ENCODE results near the gene HSP90AB1. TPM values are rescaled to one million over a fixed set of nuclear protein-coding genes. Genes with fewer than 3 reads are reported as not detected.

HSP90AB1 gene
- total RNA-seq, 1 donor = 928 TPM

GRCh38 chr6:44269921-44270525 lies 23.1 kb downstream of the HSP90AB1 start, which contains the start of gene TMEM151B:
Gene TMEM151B (plus strand): TSS chr6:44270450. CDS start chr6:44270743, 293 bp downstream.
- peak within 1 kb of the TSS; percentile 9 for H3K4me3 ChIP-seq (ENCODE audit: low read depth, low read length)
- no peak for TF ChIP-seq CTCF (IDR thresholded peaks at IDR 0.05; ENCODE audit: insufficient read depth, low read depth, low read length)
- no peak for DNase-seq (ENCODE audit: low read depth)

DNA sequence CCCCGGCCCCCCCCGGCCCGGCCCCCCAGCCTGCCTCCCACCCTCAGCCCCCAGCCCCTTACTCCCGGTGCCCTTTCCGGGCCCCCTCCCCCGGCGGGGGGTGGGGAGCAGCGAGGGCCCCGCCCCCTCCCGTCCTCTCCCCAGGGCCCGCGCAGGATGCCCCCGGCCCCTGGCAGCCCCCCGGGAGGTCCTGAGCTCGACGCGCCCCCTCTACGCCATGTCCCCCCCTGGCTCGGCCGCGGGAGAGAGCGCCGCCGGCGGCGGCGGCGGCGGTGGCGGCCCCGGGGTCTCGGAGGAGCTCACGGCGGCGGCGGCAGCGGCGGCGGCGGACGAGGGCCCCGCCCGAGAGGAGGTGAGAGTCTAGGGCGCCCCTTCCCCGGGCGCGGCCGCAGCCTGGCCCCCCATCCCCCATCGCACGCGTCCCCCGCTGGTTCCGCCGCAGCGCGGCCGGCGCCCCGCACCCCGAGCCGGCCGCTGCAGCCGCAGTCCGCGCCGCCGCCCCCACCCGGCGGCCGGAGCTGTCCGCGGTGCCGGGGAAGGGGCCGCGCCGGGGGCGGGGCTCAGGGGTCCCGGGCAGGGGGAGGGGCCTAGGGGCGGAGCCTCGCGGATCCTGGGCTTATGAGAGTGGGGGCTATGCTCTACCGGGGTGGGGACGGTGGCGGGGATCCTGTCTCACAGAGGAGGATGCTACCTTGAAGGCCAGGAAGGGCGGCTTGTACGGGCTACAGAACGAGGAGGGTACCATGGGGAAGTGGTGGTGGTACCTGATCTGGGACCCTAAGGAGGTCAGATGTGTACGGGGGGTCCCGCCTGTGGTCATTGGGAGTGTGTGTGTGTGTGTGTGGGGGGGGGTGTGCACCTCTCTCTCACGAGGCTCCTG lies 23.9 kb downstream of the HSP90AB1 start:
- no peak for DNase-seq (ENCODE audit: low read depth)
- no peak for TF ChIP-seq CTCF (IDR thresholded peaks at IDR 0.05; ENCODE audit: insufficient read depth, low read depth, low read length)
- peak overlapping the region; percentile 9 for H3K4me3 ChIP-seq (ENCODE audit: low read depth, low read length)

- no peak for TF ChIP-seq CTCF (IDR thresholded peaks at IDR 0.05; ENCODE audit: insufficient read depth, low read depth, low read length)
- no peak for DNase-seq (ENCODE audit: low read depth)
- no peak overlapping the region for H3K4me3 ChIP-seq (ENCODE audit: low read depth, low read length)
Observed at GRCh38 chr6:44271406-44271723, 24.5 kb downstream of the HSP90AB1 start.

GRCh38 chr6:44271914-44272313 lies 25.0 kb downstream of the HSP90AB1 start:
- TF ChIP-seq CTCF (IDR thresholded peaks at IDR 0.05; ENCODE audit: insufficient read depth, low read depth, low read length) = no peak
- no peak for DNase-seq (ENCODE audit: low read depth)
- no peak overlapping the region for H3K4me3 ChIP-seq (ENCODE audit: low read depth, low read length)

DNA sequence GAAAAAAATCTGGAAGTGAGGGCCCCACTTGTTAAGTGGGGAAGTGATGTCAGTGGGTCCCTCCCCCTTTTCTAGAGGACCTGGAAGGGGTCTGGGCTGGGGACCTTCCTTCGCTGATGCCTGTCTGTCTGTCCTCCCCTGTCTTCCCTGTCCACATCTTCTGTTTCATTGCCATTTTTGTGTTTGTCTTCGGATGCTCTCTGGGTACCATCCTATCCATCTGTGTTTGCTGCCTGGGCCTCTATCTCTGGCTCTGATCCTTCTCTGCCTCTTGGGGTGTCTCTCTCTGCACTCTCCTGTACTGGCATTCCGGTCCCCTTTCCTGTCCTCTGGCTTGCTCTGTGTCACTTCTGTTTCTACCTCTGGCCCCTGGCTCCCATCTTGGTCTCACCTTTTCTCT lies 25.6 kb downstream of the HSP90AB1 start:
- H3K4me3 ChIP-seq (ENCODE audit: low read depth, low read length) = no peak overlapping the region
- DNase-seq (ENCODE audit: low read depth) = no peak
- no peak for TF ChIP-seq CTCF (IDR thresholded peaks at IDR 0.05; ENCODE audit: insufficient read depth, low read depth, low read length)

DNA sequence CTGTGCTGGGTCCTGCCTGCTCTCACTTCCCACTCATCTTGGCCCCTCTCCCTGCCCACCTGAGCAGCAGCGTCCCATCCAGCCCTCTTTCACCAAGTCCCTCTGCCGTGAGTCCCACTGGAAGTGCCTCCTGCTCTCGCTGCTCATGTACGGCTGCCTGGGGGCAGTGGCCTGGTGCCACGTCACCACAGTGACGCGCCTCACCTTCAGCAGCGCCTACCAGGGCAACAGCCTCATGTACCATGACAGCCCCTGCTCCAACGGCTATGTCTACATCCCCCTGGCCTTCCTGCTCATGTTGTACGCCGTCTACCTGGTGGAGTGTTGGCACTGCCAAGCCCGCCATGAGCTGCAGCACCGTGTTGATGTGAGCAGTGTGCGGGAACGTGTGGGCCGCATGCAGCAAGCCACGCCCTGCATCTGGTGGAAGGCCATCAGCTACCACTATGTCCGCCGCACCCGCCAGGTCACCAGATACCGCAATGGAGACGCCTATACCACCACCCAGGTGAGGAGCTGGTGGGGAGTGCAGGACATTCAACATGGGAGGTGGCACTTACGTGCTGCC lies 26.2 kb downstream of the HSP90AB1 start:
- no peak for DNase-seq (ENCODE audit: low read depth)
- no peak overlapping the region for H3K4me3 ChIP-seq (ENCODE audit: low read depth, low read length)
- TF ChIP-seq CTCF (IDR thresholded peaks at IDR 0.05; ENCODE audit: insufficient read depth, low read depth, low read length) = no peak
